ENCODE data around the gene SUGP1.
"Not testable (repeated sequence)": the region's sequence is repeated elsewhere in the genome, so short reads cannot be mapped to it uniquely, and the experiment has no call there.

SUGP1 gene

GRCh38 chr19:19256072-19256969 lies 64.0 kb downstream of the SUGP1 start:
- TF ChIP-seq, protein P1, sequence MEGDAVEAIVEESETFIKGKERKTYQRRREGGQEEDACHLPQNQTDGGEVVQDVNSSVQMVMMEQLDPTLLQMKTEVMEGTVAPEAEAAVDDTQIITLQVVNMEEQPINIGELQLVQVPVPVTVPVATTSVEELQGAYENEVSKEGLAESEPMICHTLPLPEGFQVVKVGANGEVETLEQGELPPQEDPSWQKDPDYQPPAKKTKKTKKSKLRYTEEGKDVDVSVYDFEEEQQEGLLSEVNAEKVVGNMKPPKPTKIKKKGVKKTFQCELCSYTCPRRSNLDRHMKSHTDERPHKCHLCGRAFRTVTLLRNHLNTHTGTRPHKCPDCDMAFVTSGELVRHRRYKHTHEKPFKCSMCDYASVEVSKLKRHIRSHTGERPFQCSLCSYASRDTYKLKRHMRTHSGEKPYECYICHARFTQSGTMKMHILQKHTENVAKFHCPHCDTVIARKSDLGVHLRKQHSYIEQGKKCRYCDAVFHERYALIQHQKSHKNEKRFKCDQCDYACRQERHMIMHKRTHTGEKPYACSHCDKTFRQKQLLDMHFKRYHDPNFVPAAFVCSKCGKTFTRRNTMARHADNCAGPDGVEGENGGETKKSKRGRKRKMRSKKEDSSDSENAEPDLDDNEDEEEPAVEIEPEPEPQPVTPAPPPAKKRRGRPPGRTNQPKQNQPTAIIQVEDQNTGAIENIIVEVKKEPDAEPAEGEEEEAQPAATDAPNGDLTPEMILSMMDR (conservative IDR thresholded peaks at IDR 0.05): no peak
- H3K27ac ChIP-seq: no peak overlapping the region

DNA sequence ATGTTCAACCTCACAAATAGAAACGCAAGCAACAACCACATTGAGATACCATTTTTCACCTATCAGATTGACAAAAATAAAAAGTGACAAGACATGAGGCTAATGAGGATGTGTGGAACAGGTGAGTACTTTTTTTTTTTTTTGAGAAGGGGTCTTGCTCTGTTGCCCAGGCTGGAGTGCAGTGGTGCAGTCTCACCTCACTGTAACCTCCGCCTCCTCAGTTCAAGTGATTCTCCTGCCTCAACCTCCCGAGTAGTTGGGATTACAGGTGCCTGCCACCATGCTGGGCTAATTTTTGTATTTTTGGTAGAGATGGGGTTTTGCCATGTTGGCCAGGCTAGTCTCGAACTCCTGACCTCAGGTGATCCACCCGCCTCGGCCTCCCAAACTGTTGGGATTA lies 66.9 kb downstream of the SUGP1 start:
- not testable (repeated sequence) for H3K27ac ChIP-seq

DNA sequence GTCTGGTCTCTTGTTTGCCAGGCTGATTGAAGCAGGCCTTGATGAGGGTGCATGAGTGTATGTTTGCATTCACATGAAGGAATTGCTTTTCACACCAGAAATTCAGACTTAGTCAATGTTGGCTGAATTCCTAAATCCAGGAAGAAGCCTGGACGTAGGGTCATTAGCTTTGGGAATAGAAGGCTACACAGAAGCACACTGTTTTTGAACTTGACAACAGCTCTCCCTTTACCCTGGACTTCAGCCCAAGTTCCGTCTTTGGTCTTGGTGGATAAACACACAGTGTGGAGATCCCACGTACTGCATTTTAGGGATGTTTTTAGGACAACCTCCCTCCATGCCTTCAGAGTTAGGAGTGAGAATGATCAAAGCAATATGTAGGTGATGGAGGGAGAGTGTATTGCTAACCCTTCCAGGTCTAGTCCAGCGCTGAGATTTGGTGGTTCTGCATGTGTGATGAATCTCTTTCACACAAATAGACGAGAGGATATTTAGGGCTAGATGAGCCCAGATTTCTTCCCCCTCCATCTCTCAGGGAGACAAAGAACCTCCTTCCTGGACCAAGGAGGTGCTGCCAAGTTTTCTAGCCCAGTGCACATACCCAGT lies 70.0 kb downstream of the SUGP1 start:
- TF ChIP-seq, protein P1 (conservative IDR thresholded peaks at IDR 0.05): no peak

DNA sequence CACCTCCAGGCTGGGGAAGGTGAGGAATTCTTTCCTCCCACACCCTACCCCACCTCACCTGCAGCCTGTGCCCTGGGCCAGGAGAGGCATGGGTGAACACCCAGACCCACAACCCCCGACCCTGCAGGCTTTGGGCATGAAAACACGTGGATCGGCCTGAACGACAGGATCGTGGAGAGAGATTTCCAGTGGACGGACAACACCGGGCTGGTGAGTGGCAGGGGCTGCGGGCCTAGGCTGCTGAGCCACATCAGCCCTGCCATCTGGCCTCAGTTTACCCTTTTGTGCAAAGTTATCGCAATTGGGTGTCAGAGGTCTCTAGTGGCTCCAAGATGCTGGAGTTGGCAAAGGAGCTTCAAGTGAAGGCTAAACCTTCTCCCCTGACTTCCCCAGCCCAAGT lies 79.8 kb downstream of the SUGP1 start:
- TF ChIP-seq, protein P1 (conservative IDR thresholded peaks at IDR 0.05): no peak
- H3K27ac ChIP-seq: no peak overlapping the region

More for the DNA sequence above, 70.0 kb downstream of the SUGP1 start:
- no peak overlapping the region for H3K27ac ChIP-seq

- TF ChIP-seq, protein P1 (conservative IDR thresholded peaks at IDR 0.05): no peak
- H3K27ac ChIP-seq: no peak overlapping the region
Measured at GRCh38 chr19:19239675-19240074, 80.6 kb downstream of the SUGP1 start.

DNA sequence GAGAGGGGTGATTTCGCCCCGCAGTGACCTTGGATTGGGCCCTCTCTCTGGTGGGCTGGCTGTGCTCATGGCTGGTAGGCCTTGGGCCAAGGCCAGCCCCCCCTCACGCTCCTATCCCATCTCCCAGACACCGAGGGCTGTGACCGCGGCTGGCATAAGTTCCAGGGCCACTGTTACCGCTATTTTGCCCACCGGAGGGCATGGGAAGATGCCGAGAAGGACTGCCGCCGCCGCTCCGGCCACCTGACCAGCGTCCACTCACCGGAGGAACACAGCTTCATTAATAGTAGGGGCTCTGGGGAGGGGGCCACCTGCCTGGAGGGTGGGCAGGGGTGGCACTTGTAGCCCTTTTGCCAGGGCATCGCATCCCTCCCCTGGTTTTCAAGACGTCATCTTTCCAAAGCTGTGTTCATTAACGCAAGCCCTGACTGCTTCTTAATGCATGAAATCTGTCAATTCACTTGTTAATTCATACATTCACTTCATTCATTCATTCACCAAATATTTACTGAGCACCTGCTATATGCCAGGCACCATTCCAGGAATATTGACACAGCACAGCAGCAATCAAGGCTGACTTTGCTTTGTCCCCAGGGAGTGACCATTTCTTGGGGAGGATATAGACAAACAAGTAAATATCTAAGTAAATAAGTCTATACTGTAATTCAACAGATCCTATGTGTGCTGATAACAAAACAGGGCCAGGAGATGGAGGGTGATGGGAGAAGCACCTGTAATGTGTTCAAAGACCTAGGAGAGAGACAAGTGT lies 82.0 kb downstream of the SUGP1 start:
- TF ChIP-seq, protein P1 (conservative IDR thresholded peaks at IDR 0.05): no peak
- no peak overlapping the region for H3K27ac ChIP-seq

DNA sequence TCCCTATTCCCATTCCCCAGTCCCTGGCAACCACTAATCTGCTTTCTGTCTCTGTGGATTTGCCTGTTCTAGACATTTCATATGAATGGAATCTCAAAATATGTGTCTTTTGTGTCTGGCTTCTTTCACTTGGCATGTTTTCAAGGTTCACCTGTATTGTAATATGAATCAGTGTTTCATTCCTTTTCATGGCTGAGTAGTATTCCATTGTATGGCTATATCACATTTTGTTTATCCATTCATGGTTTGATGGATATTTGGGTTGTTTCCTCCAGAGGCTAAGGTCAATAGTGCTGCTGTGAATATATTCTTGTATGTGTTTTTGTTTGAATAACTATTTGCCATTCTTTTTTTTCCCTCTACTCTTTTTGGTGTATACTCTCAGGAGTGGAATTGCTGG lies 84.1 kb downstream of the SUGP1 start:
- H3K27ac ChIP-seq: no peak overlapping the region
- TF ChIP-seq, protein P1 (conservative IDR thresholded peaks at IDR 0.05): no peak
